GM21717 (cell line): ENCODE results near the gene EPHB1.
"Not testable (repeated sequence)": the region's sequence is repeated elsewhere in the genome, so short reads cannot be mapped to it uniquely, and the experiment has no call there.

Experiments used
- ATAC-seq: cut with Tn5 transposase; IDR thresholded peaks from one replicate; pipeline ENCODE4 v1.9.1; 2021; ENCODE audit warnings: mild to moderate bottlenecking, moderate library complexity; ENCODE audit not compliant: unreplicated experiment

Gene EPHB1

GRCh38 chr3:135034291-135034768, 239.3 kb downstream of the EPHB1 start:
- no peak for ATAC-seq

DNA sequence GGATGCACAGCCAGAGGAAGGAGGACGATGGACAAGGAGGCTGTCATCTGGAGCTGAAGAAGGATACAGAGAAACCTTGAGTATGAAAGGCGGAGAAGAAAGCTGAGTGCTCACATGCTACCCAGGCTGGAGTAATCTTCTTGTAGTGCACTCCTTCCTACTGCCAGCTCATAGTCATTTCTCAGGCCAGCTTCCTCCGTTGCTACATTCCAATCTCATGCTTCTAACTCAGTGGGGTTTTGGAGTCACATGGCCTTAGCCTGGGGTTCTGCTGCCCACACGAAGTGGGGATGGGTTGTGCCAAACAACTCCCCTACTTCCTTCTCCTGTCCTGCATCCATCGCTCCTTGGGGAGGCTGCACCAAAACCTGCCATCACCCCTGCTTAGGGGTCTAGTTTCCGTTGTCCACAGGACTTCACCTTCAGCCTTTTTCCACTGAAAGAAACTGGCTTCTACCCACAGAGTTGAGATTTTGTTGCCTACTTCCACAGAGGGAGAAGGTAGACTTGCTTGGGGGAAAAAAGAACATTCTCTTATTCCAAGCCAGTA, 239.9 kb downstream of the EPHB1 start:
- no peak for ATAC-seq

DNA sequence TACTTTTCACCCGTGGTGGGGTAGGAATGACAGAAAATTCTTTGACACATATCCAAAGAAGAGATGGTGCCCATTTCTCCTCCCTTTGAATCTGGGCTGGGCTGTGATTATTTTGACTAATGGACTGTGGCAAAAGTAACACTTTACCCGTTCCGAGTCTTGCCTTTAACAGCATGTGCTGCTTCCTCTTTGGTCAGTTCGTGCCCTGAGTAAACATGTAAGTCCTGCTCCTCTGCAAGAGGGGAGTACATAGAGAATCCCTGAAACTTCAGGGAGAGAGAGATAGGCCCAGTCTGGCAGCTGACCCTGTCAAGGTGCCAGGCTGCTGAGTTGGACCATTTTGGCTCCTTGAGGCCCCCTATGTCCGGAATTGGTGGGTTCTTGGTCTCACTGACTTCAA, 243.1 kb downstream of the EPHB1 start:
- no peak for ATAC-seq

GRCh38 chr3:135039536-135039935, 244.5 kb downstream of the EPHB1 start:
- ATAC-seq, result not testable (repeated sequence)

GRCh38 chr3:135040321-135041240, 245.5 kb downstream of the EPHB1 start:
- ATAC-seq, result no peak

DNA sequence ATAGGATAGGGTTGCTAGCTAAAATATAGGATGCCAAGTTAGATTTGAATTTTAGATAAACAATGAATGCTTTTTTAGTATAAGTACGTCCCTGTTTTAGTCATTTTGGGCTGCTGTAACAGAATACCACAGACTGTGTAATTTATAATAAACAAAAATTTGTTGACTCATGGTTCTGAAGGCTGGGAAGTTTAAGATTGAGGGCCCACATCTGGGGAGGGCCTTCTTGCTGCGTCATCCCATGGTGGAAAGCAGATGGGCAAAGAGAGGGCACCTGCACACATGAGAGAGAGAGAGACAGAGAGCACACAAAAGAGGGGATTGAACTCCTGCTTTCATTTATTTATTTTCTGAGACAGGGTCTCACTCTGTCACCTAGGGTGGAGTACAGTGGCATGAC, 246.5 kb downstream of the EPHB1 start:
- no peak for ATAC-seq

- no peak for ATAC-seq
These were observed 252.0 kb downstream of the EPHB1 start for GRCh38 chr3:135047061-135047460.

GRCh38 chr3:135050536-135050935, 255.5 kb downstream of the EPHB1 start:
- ATAC-seq, result no peak

- ATAC-seq, result no peak
These were observed 256.4 kb downstream of the EPHB1 start for GRCh38 chr3:135051409-135051973.

- no peak for ATAC-seq
These were observed 260.4 kb downstream of the EPHB1 start for GRCh38 chr3:135055449-135055848.

- ATAC-seq, result no peak
These were observed 261.1 kb downstream of the EPHB1 start for GRCh38 chr3:135056084-135056730.

GRCh38 chr3:135056733-135057310, 261.8 kb downstream of the EPHB1 start:
- ATAC-seq, result no peak

- no peak for ATAC-seq
These were observed 262.9 kb downstream of the EPHB1 start for GRCh38 chr3:135057996-135058395.

DNA sequence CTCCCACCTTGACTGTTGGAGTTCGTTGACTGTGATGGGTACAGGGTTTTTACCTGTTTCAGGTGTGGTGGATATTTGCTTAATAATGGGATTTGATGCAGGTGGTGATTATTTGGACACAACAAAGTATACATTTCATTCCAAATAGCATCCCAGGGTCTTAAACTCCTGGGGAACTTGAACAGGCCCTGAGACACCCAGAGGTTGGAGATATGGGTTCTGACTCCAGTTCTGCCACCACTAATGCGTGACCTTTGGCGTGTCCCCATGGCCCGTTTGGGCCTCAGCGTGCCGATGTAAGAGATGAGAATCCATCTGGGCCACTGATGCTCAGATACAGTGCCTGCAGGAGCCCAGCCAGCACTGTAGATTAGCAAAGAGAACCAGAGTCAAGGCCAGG, 264.5 kb downstream of the EPHB1 start:
- no peak for ATAC-seq

GRCh38 chr3:135066844-135067727, 272.0 kb downstream of the EPHB1 start:
- ATAC-seq, result not testable (repeated sequence)

DNA sequence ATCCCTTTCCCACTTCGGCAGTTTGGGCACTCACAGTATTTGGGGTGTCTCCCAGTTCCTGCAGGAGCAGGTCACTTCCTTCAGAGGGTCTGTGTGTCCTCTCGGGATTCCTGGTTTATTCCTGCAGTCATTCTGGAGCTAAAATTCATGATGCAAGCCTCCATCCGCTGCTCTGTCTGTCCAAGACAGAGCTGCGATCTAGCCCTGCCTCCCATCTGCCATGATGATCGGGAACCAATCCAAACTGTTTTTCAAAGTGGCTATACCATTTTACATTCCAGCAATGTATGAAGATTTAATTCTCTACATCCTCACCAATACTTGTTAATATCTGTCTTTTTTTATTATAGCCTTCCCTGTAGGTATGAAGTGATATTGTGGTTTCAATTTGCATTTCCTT, 273.0 kb downstream of the EPHB1 start:
- no peak for ATAC-seq

- no peak for ATAC-seq
These were observed 274.3 kb downstream of the EPHB1 start for GRCh38 chr3:135069406-135069805.

- no peak for ATAC-seq
These were observed 276.4 kb downstream of the EPHB1 start for GRCh38 chr3:135071483-135071882.

- no peak for ATAC-seq
These were observed 277.4 kb downstream of the EPHB1 start for GRCh38 chr3:135072431-135072830.

GRCh38 chr3:135075157-135075556, 280.1 kb downstream of the EPHB1 start:
- ATAC-seq, result no peak
